IPS-NIHi11 (cell line): ENCODE measurements around the gene PARVG.

Experiments used
- DNase-seq: peaks from one replicate; pipeline ENCODE4 v3.0.0; 2012; ENCODE audit warnings: mixed read lengths, low spot score

Gene PARVG

DNA sequence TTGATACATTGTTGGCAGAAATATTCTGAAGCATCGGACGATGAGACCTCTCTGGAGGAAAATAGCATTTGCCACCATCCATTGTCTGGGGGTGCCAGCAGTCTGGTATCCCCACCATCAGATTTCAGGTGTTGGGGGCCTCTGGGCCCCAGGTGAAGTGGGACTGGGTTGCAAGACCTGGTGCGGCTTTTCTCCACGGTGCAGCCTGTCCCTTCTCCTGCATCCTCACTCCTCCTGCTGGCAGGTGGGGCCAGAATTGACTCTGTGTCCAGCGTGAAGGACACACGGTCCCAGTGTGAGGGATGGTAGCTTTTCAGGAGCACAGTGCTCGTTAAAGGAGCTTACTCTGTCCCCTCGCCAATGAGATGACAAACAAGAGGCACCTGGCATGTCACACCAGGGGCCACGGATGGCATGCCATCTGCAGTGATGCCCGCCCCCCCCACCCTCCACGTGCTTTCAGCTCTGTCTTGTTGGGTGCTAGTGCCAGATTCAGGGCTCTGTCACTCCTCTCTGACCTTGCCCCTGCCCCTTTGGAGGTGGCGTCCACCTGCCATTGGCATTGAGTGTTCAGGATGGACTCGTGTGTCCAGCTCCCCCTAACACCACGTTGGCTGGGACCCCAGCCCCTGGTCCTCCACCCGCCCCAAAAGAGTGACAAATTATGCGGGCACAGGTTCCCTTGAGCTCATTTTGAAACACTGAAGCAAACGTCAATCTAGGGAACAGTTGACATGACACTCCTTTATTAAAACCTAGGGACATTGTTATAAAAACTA is 62.4 kb downstream of the PARVG start:
- no peak for DNase-seq

GRCh38 chr22:44243761-44244160 is 63.0 kb downstream of the PARVG start:
- no peak for DNase-seq

DNA sequence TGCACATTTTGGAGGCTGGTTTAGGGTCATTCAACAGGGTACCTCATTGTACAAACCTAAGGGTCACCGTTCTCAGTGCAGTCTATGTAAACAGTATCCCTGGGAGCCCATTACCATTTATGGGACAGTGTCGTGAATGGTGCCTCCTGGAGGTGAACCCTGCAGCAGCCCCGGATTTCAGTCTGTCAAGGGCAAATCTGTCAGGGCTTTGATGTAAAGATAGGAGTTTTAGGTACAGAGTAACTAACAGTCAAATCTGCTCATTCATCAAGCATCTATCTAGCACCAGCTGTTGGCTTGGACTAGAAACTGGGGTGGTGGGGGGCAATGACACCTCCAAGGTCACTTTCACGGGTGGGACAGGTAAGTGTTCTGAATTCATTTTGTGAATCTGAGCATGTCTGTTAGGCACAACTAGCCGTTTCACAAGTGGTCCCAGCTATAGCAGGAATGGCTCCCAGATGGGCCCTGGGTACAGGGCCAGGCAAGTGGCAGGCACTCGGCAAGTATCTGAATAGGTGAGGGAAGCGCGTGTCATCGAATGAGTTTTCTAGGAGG is 63.6 kb downstream of the PARVG start:
- no peak for DNase-seq

GRCh38 chr22:44245438-44245837 is 64.7 kb downstream of the PARVG start:
- DNase-seq, result no peak

- no peak for DNase-seq
Observed at GRCh38 chr22:44245867-44246266, 65.1 kb downstream of the PARVG start.

DNA sequence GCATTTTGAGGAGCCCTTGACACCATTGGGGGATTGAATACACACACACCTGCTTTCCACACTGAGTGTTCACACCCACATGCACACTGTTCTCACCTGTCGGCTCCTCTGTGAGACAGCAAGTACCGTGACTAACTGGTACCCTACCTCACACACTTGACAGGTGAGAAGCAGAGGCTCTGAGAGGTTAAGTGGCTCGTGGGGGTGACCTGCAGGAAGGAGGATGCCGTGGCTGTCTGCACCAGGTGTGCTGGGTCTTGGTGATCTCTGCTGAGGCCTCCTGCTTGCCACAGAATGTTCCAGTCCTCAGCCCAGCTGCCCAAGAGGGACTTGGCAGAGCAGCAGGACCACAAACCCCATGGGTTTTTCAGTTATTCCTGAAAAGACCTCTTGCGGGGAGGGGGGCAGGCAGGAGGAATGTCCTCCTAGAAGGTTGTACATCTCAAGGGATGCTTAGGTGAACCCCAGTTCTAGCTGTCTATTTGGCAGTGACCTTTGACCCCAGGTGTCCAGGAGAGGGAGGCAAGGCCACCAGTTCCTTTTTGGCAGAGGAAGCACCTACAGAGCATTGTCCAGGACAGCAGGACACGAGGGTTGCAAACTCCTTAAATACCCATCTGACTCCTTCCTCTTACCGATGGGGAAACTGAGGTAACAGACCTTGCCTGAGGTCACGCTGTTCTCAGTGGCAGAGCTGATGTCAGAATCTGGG is 66.0 kb downstream of the PARVG start:
- DNase-seq, result no peak

- DNase-seq, result no peak
Observed at GRCh38 chr22:44247346-44247745, 66.6 kb downstream of the PARVG start.

DNA sequence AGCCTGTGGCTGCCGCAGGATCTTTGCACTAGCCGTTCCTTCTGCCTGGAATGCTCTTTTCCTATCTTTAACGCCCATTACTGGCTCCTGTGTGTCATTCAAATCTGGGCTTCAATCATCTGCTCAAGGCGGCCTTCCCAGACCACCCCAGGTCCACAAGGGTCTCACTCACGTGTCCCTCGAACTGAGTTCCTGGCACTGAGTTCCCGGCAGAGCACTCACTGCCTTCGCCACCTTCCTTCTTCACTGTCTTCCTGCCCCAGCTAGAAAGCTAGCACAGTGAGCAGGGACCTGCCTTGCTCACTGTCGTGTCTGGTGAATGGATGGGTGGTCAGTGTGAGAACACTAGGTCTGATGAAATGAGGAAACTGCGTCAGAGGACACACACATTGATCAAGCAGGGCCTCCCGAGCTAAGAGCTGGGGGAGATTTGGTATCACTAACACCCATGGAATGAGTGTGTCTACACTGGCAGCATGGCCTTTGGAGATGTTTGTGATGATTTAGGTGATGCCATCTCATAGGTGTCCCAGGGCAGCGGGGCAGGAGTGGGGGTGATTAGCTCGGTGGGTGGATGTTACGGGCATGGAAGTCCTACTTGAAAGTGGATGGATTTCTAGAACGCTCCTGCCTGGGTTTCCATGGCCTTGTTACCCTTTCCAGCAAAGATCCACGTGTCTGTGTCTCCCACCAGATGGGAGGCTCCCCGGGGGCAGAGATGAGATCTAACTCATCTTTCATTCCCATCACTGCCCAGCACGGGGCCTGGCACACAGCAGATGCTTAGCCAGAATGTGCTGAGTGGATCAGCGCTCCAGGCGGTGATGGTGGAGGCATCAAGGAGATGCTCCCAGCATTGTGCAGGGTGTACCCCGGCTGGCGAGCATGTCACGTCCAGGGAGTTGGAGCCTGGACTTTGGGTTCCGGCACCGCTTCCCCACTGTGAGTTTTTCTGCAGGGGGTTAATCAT is 67.5 kb downstream of the PARVG start:
- no peak for DNase-seq

DNA sequence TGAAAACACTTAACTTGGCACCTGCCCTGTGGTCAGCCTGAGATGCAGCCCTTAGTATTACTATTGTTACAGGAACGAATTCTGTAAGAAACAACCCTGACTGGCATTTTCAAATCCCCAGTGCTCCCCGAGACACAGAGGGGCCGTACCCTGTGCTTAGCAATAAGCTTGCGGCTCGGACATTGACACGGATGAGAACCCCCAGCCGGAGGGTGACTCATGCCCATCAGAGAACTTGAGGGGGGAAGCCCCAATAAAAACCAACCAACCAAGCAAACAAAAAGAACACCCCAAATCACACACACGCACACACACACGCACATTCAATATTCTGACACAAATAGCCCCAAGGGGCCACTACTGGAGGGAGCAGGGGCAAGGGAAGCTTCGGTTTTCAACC is 68.2 kb downstream of the PARVG start:
- no peak for DNase-seq

- no peak for DNase-seq
Observed at GRCh38 chr22:44249376-44250147, 68.8 kb downstream of the PARVG start.

- no peak for DNase-seq
Observed at GRCh38 chr22:44254811-44255210, 74.1 kb downstream of the PARVG start.

GRCh38 chr22:44256085-44256484 is 75.4 kb downstream of the PARVG start:
- DNase-seq, result no peak

GRCh38 chr22:44256556-44257485 is 76.1 kb downstream of the PARVG start:
- no peak for DNase-seq
